ENCODE measurements around the gene HOXA9. TPM values are rescaled to one million over a fixed set of nuclear protein-coding genes. Genes with fewer than 3 reads are reported as not detected.

HOXA9 gene
- total RNA-seq, 1 donor from 2014 or later = not detected

DNA sequence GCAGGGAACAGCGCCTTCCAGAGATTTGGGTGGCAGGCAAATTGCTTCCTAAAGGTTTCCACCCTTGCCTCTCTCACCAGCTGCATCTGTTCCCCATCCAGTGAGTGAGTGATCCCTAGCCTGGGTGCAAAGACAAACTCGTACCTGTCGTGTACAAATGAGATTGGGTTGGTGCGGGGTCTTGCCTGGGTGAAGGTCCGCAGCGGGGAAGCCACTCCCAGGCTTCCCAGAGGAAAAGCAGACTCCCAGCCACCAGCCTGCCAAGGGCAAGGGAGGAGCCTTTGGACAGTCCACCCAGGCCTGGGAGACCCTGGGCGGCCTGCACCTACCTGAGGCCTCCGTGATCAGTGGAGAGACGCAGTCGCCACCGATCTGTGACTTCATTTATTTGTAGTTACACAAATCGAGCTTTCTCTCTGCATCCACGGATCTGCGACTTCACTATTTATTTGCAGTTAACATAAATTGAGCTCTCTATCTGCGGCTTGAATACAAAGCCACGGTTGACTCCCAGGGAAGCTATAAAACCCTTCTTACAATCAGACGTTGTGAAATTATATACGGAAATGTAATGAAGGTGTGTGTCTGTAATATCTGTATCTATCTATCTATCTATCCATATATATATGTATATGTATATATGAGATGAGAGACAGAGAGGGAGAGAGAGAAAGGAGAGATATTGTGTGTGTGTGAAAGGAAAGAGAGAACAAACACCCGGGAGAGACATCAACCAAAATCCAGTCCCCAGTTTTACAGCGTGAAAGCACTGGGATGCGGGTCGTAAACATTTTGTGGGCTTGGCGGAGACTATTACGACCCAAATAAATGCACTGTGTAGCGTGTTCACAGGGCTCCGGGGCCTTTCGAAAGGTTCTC lies 5.8 kb downstream of the HOXA9 start:
- no peak overlapping the region for H3K27ac Mint-ChIP-seq
- H3K4me1 Mint-ChIP-seq (ENCODE audit: low read depth) = peaks cover 15% of the 10 kb centered on the region
- peak overlapping the region; percentile 63 for H3K4me3 Mint-ChIP-seq
- intact Hi-C loops (cut with micrococcal nuclease) = loop anchor here (2.0 kb wide), 4 partner anchors 25 to 1299 kb away; partner anchors contain the start of gene HOXA11
- no peak for DNase-seq (ENCODE audit: low spot score)
- peaks cover 82% of the 10 kb centered on the region for H3K27me3 Mint-ChIP-seq (ENCODE audit: insufficient read depth)
- H3K36me3 Mint-ChIP-seq (ENCODE audit: low read depth) = no peaks in the 10 kb centered on the region
- H3K9me3 Mint-ChIP-seq = no peaks in the 10 kb centered on the region

DNA sequence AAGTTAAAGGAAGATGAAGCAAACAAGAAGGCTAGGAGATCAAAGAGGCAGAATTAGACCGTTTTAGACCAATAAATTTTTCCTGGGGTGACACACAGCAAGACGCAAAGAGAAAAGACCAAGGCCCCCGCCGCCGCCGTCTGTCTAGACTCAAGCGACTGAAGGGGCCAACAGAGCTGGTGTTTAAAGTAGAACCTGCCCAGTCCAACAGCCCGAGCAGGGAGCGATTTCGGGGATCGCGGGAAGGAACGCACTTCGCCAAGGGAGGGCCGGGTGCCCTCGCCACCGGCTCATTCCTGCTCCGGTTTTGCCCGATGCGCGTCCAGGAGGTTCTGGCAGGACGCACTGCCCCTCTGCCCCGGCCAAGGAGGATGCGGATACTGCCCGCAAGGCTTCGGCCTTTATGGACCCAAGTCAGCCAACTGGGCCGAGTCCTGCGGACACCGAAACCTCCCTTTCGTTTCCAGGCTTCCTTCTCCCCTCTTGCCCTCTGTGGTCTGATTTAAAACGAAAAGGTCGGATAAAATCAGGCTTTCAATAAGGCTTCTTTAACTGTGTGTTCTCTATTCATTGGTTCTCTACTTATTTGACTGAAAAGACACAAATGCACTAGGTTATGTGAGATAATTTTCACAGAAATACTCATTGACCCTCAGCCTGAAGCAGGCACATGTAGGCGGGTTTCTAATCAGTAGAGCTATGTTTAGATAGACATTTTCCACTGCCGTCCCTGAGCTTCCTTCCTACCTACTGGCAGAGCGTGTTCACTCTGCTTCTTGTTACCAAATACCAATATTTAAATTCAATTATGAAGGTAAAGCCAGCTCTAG lies 6.7 kb downstream of the HOXA9 start:
- Mint-ChIP-seq H3K27ac (peak overlapping the region; percentile 61), H3K27me3 (ENCODE audit: insufficient read depth) (peaks cover 83% of the 10 kb centered on the region), H3K9me3 (no peaks in the 10 kb centered on the region), H3K4me3 (no peak overlapping the region), H3K36me3 (ENCODE audit: low read depth) (no peaks in the 10 kb centered on the region), H3K4me1 (ENCODE audit: low read depth) (peaks cover 17% of the 10 kb centered on the region)
- intact Hi-C loops (cut with micrococcal nuclease) = loop anchor here (2.0 kb wide), 1 partner anchor 26 kb away; the partner anchor contains the start of gene HOXA11
- DNase-seq (ENCODE audit: low spot score) = no peak

DNA sequence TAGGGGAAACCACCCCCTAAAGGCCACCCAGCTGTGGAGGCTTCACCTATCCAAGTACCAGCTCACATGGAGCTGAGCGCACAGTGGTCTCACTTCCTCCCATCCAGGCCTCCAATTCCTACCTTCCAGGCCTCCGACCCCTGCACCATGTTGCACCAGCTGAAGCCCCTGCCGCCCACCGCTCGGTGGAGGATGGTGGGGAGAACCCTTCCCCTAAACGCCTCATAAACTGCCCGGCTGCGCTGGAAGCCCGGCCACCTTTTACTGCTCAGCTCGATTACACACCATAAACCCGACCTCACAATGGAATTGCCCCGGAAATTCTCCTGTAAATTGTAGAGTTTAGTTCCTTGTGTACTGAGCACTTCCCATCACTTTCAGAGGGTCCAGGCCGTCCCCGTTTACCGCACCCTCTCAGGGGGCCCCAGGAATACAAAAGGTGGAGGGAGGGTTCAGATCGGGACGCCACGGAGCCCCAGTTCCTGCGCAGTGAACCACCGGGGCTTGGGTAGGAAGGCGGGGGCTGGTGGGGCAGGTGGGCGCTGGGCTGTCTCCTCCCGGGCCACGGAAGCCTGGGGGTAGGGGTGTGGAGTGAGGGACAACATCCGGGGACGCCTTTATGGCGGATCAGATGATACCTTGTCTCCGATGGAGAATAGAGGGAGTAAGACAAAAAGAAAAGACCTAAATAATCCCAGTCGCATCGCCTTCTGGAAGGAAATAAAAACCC lies 7.5 kb downstream of the HOXA9 start:
- H3K27me3 Mint-ChIP-seq (ENCODE audit: insufficient read depth) = peaks cover 82% of the 10 kb centered on the region
- no peak overlapping the region for H3K4me3 Mint-ChIP-seq
- no peaks in the 10 kb centered on the region for H3K9me3 Mint-ChIP-seq
- no peak for DNase-seq (ENCODE audit: low spot score)
- peaks cover 17% of the 10 kb centered on the region for H3K4me1 Mint-ChIP-seq (ENCODE audit: low read depth)
- H3K27ac Mint-ChIP-seq = peak overlapping the region; percentile 73
- H3K36me3 Mint-ChIP-seq (ENCODE audit: low read depth) = no peaks in the 10 kb centered on the region
- intact Hi-C loops (cut with micrococcal nuclease) = loop anchor here (2.0 kb wide), 2 partner anchors 15 to 27 kb away; partner anchors contain the start of gene HOXA11

DNA sequence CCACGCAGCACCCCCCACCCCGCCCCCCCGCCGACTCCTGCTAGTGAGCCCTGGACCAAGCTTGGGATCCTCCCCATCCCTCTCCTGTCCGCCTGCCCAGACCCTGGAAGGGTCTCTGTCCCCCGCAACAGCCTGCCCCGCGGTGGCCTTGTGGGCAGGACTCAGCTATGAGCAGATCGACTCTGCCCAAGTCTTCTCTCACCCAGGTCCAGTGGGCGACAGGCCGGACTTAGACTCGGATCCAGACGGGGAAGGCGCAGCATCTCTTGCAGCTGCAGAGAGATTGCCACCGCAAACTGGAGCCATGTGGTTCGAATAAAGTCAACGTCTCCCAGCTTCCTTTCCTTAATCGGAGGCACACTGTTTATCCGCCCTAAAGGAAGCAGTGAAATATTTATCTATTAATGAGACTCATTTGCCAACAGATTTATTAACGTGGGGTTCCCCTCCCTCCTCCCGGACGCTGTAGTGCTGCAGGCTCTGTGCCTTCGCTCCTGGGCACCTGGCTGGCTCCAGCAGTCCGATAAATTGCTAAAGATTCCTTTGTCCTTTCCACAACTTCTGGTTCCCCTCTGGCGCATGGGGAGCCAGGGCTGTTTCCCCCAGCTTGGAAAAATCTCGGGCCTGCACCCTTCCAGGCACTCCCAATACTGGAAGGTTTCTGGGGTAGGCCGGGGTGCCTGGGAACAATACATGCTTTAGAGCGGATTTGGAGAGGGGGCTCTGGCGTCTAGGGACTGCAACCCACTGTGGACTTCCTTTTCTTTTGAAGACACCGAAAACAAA lies 8.2 kb downstream of the HOXA9 start:
- Mint-ChIP-seq H3K9me3 (no peaks in the 10 kb centered on the region), H3K27me3 (ENCODE audit: insufficient read depth) (peaks cover 80% of the 10 kb centered on the region), H3K36me3 (ENCODE audit: low read depth) (no peaks in the 10 kb centered on the region), H3K4me3 (no peak overlapping the region), H3K27ac (peak overlapping the region; percentile 81), H3K4me1 (ENCODE audit: low read depth) (peaks cover 17% of the 10 kb centered on the region)
- intact Hi-C loops (cut with micrococcal nuclease) = loop anchor here (2.0 kb wide), 1 partner anchor 16 kb away; no protein-coding TSS in a partner anchor
- no peak for DNase-seq (ENCODE audit: low spot score)

DNA sequence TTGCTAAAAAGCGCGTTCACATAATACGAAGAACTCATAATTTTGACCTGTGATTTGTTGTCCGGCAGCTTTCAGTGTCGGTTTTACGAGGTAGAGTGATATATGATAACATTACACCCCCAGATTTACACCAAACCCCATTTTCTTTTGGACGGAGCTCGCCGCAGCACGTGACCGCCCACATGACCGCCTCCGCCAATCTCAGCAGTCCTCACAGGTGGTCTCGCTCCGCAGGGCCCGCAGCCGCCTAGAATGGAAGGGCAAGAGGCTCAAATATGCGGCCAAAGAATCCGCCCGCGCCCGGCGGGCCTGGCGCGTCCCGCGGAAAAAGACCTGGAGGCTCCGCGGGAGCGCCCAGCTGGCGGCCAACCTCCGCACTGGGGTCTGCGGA lies 8.8 kb downstream of the HOXA9 start, which contains the start of gene HOXA7:
HOXA7 (minus strand) TSS at position 168 of the 391 bp plus-strand sequence; CDS start at position 38, 130 bp downstream.
- peak within 1 kb of the TSS; percentile 54 for H3K4me3 Mint-ChIP-seq
- H3K27ac Mint-ChIP-seq = peak within 1 kb of the TSS; percentile 81
- intact Hi-C loops (cut with micrococcal nuclease) = loop anchor here (2.0 kb wide), 1 partner anchor 16 kb away; no protein-coding TSS in a partner anchor
- peaks cover 20% of the 10 kb centered on the region for H3K4me1 Mint-ChIP-seq (ENCODE audit: low read depth)
- DNase-seq (ENCODE audit: low spot score) = no peak
- H3K36me3 Mint-ChIP-seq (ENCODE audit: low read depth) = no peaks in the 10 kb centered on the region
- peaks cover 80% of the 10 kb centered on the region for H3K27me3 Mint-ChIP-seq (ENCODE audit: insufficient read depth)
- H3K9me3 Mint-ChIP-seq = no peaks in the 10 kb centered on the region

DNA sequence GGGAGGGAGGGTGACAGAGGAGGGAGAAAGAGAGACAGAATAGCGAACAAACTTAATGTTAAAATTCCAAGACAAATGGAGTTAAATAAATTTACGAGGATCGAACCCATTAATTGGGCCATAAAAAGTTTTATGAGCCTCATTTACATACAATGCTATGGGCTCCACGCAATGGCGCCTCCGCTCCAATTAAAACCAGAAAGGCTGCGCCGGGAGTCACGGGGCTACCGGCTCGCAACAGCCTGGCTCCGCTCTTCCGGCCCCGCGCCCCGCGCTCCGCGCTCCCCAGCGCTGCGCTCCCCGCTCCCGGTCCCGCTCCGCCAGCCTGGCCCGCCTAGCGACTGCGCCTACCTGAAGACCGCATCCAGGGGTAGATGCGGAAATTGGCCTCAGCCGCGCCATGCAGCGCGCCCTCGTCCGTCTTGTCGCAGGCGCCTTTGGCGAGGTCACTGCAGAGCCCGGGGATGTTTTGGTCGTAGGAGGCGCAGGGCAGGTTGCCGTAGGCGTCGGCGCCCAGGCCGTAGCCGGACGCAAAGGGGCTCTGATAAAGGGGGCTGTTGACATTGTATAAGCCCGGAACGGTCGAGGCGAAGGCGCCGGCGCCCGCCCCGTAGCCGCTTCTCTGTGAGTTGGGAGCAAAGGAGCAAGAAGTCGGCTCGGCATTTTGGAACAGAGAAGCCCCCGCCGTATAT lies 9.4 kb downstream of the HOXA9 start:
- intact Hi-C loops (cut with micrococcal nuclease) = loop anchor here (2.0 kb wide), 1 partner anchor 17 kb away; no protein-coding TSS in a partner anchor

DNA sequence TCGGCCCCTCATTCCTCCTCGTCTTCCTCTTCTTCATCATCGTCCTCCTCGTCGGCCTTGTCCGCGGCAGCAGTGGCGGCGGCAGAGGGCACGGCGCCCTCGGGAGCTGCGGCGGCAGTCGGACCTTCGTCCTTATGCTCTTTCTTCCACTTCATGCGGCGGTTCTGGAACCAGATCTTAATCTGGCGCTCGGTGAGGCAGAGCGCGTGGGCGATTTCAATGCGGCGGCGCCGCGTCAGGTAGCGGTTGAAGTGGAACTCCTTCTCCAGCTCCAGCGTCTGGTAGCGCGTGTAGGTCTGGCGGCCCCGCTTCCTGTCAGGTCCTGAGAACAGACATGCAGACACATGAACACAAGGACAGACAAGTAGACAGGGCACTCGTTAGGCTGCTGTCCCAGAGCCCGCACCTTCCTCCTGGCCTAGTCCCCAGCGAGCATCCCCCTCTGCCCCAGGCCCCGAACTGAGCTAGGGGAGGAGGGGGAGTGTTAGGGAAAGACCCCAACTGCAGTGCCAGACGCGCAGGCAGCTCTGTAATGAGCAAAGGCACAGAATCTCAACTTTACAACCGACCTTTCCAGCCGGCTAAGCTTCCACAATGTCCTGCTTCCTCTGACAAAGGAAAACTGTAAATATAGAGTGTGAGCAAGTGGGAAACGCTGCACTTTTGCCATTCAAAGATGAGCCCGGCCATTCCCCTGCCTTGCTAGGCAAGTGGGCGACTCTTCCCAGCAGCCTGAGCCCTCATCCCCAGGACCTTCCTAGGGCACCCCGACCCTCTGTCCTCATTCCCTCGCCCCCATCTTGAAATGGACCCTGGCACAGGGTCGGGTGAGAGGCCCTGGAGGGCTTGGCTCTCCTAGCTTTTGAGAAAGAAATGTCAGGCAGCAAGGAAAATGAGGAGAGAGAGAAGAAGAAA lies 10.2 kb downstream of the HOXA9 start:
- Mint-ChIP-seq H3K27ac (peak overlapping the region; percentile 68), H3K27me3 (ENCODE audit: insufficient read depth) (peaks cover 84% of the 10 kb centered on the region), H3K4me3 (peak overlapping the region; percentile 54), H3K9me3 (no peaks in the 10 kb centered on the region), H3K36me3 (ENCODE audit: low read depth) (no peaks in the 10 kb centered on the region), H3K4me1 (ENCODE audit: low read depth) (peaks cover 25% of the 10 kb centered on the region)
- intact Hi-C loops (cut with micrococcal nuclease) = loop anchor here (5.0 kb wide), 1 partner anchor 58 kb away; the partner anchor contains the start of gene HOXA1
- DNase-seq (ENCODE audit: low spot score) = no peak

More for the DNA sequence above, 9.4 kb downstream of the HOXA9 start:
- Mint-ChIP-seq H3K4me1 (ENCODE audit: low read depth) (peaks cover 26% of the 10 kb centered on the region), H3K27me3 (ENCODE audit: insufficient read depth) (peaks cover 81% of the 10 kb centered on the region), H3K9me3 (no peaks in the 10 kb centered on the region), H3K27ac (no peak overlapping the region), H3K4me3 (no peak overlapping the region), H3K36me3 (ENCODE audit: low read depth) (no peaks in the 10 kb centered on the region)
- DNase-seq (ENCODE audit: low spot score) = no peak

DNA sequence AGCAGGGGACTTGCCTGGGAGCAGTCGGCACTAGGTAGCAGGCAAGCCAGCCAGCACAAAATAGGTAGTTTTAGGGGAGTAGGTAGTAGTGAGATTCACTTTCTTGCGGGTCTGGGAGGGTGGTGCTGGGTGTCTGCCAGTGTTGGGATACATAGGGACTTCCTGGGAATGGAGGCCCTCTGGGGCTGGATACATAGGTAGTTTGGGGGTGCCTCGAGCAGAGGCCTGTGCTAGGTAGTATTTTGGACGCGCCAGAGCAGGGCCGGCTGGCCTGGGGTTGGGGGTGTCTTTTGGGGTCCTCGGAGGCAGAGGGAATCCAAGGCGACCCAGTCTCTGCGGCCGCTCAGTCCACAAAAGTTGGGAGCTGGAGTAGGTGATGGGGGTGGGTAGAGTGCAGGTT lies 11.0 kb downstream of the HOXA9 start:
- no peak for DNase-seq (ENCODE audit: low spot score)
- H3K4me3 Mint-ChIP-seq = no peak overlapping the region
- no peaks in the 10 kb centered on the region for H3K36me3 Mint-ChIP-seq (ENCODE audit: low read depth)
- intact Hi-C loops (cut with micrococcal nuclease) = loop anchor here (5.0 kb wide), 1 partner anchor 57 kb away; the partner anchor contains the start of gene HOXA1
- peaks cover 18% of the 10 kb centered on the region for H3K4me1 Mint-ChIP-seq (ENCODE audit: low read depth)
- no peak overlapping the region for H3K27ac Mint-ChIP-seq
- H3K9me3 Mint-ChIP-seq = no peaks in the 10 kb centered on the region
- peaks cover 85% of the 10 kb centered on the region for H3K27me3 Mint-ChIP-seq (ENCODE audit: insufficient read depth)

DNA sequence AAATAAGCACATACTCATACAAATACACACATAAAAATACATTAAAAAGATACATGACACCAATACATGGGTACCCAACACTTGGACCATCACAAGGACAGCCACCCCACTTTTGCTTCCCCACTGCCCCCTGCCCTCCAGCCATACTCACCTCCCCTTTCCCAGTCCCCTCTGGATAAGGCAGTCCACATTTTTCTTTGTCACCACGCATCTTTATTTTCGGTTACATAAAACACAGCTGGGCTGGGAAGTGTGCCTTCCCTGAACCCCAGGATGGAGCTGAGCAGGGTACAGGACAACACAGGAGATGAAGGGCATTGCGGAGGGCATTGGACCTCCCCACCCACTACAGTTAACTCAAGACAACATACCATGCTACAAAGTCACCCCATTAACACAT lies 11.8 kb downstream of the HOXA9 start:
- DNase-seq (ENCODE audit: low spot score) = no peak
- no peak overlapping the region for H3K27ac Mint-ChIP-seq
- H3K36me3 Mint-ChIP-seq (ENCODE audit: low read depth) = no peaks in the 10 kb centered on the region
- intact Hi-C loops (cut with micrococcal nuclease) = loop anchor here (1.0 to 5.0 kb wide), 2 partner anchors 8 to 56 kb away; partner anchors contain the start of gene HOXA1
- H3K4me3 Mint-ChIP-seq = no peak overlapping the region
- peaks cover 85% of the 10 kb centered on the region for H3K27me3 Mint-ChIP-seq (ENCODE audit: insufficient read depth)
- H3K9me3 Mint-ChIP-seq = no peaks in the 10 kb centered on the region
- H3K4me1 Mint-ChIP-seq (ENCODE audit: low read depth) = peaks cover 18% of the 10 kb centered on the region

DNA sequence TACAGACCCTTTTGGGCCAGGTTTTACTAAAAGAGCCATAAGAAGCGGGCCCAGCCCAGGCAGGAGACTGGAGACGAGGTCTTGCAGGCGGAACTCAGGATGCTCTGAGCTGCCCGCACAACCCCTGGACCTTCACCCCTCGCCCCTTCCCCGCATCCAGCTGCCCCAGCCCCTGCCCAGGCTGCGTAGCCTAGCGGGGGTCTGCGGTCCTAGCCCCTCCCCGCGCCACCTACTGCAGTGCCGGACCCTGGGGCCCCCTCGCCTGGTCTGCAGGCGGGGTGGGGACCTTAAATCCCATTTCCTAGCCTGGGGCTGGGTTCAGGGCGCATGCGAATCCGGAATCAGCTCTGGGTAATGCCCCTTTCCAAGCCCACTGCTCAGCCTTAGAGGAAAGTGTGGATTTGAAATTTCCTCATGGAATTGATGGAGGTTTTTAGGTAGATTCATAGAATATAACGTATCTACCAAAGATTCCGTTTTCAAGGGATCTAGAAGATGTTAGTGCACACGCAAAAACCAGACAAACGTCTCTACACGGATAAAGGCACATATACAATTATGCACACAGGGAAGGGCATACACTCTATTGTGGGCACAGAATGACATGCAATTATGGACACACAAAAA lies 12.4 kb downstream of the HOXA9 start:
- intact Hi-C loops (cut with micrococcal nuclease) = loop anchor here (1.0 to 5.0 kb wide), 3 partner anchors 8 to 56 kb away; partner anchors contain the start of genes HOXA1 and HOXA11
- H3K4me1 Mint-ChIP-seq (ENCODE audit: low read depth) = peaks cover 18% of the 10 kb centered on the region
- no peak for DNase-seq (ENCODE audit: low spot score)
- peaks cover 86% of the 10 kb centered on the region for H3K27me3 Mint-ChIP-seq (ENCODE audit: insufficient read depth)
- no peaks in the 10 kb centered on the region for H3K9me3 Mint-ChIP-seq
- no peaks in the 10 kb centered on the region for H3K36me3 Mint-ChIP-seq (ENCODE audit: low read depth)
- no peak overlapping the region for H3K4me3 Mint-ChIP-seq
- no peak overlapping the region for H3K27ac Mint-ChIP-seq

Data from activated T-helper 1 cell treated with anti-CD3 and anti-CD28 coated beads, Interleukin-12 subunit alpha, Interleukin-12 subunit beta, Interleukin-2, Interleukin-4 antibody, amounts not matched to agents 30 ng/mL and 10 ng/mL and 1 ng/mL, durations not matched to agents 14 hours and 24 hours and 36 hours (primary cell).